Activated naive CD4-positive, alpha-beta T cell treated with anti-CD3 and anti-CD28 coated beads, Interleukin-2, amount 50 U/mL, for 24 hours (primary cell): ENCODE data around the gene AKT1.

ENCODE experiments used
- H3K27ac Mint-ChIP-seq: one replicate; pipeline ENCODE4 v1.8.0; 2021; ENCODE audit warnings: mild to moderate bottlenecking, mixed read lengths
- H3K27me3 Mint-ChIP-seq: one replicate; pipeline ENCODE4 v1.8.0; 2021; ENCODE audit warnings: mixed read lengths
- H3K36me3 Mint-ChIP-seq: one replicate; pipeline ENCODE4 v1.8.0; 2021; ENCODE audit warnings: mixed read lengths
- H3K4me1 Mint-ChIP-seq: one replicate; pipeline ENCODE4 v1.8.0; 2021; ENCODE audit warnings: mixed read lengths
- H3K4me3 Mint-ChIP-seq: one replicate; pipeline ENCODE4 v1.8.0; 2021; ENCODE audit warnings: mild to moderate bottlenecking, mixed read lengths
- H3K9me3 Mint-ChIP-seq: one replicate; pipeline ENCODE4 v1.8.0; 2021; ENCODE audit warnings: mixed read lengths

The AKT1 gene

DNA sequence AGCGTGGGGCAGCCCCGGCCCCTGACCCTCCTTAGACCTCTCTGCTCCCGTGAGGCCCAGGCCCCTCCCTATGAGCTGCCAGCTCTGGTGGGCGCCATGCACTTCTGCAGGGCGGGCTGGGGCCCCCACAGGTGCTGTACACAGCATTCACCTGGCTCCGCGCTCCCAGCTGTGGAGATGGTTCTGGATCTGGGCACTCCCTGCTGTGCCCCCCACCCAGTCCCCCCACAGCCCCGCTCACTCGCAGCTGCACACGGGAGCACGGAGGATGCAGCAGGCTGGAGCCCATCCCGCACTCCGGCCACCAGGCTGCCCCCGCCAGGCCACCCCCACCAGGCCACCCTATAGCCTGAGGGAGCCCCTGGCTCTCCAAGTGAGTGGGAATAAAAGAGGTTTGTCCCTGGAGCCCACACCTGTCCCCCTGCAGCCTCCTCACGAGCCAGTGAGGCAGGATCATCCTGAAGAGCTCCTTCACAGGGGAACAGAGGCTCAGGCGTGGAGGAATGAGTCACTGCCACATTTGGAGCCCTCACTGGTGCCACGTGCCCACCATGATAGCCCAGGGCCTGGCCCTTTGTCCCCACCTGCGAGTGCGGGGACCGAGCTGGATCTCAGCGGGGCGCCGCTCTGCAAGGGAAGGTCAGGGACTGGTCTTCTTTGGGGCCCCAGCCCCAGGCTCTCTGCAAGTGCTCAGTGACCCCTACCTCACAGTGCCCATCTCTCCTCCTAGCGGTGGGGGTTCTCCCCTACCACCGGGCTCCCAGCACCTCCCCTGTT lies 69.6 kb downstream of the AKT1 start:
- Mint-ChIP-seq H3K4me3 (peak overlapping the region; percentile 26), H3K27me3 (no peaks in the 10 kb centered on the region), H3K9me3 (no peaks in the 10 kb centered on the region), H3K4me1 (no peaks in the 10 kb centered on the region), H3K27ac (no peak overlapping the region), H3K36me3 (no peaks in the 10 kb centered on the region)

DNA sequence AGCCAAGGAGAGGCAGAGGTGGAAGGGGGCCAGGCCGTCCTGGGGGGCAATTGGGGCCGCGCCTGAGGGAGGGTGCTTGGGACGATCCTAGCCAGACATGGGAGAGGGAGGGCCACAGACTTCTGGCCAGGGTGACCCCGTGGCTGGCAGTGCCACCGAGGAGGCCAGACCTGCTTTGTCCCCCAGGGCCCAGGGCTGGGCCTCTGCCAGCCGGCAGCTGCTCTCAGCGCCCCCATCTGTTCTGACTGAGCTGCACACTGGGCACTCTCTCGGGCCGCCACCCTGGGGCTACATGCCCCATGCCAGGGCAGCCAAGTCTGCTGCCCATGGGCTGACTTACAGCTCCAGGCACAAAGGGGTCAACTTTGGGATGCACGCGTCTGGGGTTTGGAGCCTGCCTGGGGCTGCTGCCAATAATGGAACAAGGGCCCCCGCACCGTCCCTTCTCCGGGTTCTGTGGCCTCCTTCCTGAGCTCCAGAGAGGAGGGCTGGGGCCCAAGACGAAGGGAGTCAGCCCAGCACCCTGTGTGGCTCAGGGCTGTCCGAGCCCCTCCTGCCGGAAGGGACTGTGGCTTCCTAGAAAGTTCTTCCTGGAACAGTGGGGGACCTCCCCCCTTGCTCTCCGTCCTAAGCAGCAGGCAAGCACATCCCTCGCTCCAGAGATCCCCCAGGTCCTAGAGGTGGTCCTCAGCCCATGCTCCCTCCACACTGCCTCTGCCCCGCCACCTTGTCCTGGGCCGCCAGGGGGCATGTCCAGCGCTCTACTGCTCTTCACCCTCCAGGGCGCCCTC lies 70.4 kb downstream of the AKT1 start:
- Mint-ChIP-seq H3K36me3 (no peaks in the 10 kb centered on the region), H3K27ac (no peak overlapping the region), H3K27me3 (no peaks in the 10 kb centered on the region)

DNA sequence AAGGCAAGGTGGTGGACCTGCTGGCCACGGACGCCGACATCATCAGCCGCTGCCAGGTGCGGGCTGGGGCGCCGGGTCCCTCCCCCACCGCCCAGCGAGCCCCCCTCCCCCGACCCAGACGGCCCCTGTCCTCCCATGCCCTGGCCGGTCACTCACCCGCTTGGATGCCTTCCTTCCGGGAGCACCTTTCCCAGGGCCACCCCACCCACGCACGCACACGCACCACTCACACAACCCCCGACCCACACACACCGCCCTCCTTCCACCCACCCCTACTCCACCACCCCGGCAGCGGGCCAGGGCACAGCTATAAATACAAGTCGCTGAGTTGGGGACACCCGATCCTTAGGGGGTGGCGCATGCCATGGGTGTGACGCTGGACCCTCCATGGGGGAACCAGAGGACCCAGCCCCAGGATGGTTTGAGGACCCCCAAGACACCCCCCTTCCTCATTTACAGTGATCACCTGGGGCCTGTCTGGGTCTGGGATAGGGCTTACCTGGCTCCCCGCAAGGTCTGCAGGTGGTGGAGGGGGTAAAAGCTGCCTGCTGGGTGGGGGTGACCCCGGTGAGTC lies 71.1 kb downstream of the AKT1 start:
- no peak overlapping the region for H3K27ac Mint-ChIP-seq
- no peaks in the 10 kb centered on the region for H3K4me1 Mint-ChIP-seq
- no peaks in the 10 kb centered on the region for H3K9me3 Mint-ChIP-seq
- no peaks in the 10 kb centered on the region for H3K27me3 Mint-ChIP-seq
- no peaks in the 10 kb centered on the region for H3K36me3 Mint-ChIP-seq
- peak overlapping the region; percentile 26 for H3K4me3 Mint-ChIP-seq

More for the DNA sequence above, 70.4 kb downstream of the AKT1 start:
- Mint-ChIP-seq H3K9me3 (no peaks in the 10 kb centered on the region), H3K4me1 (no peaks in the 10 kb centered on the region), H3K4me3 (peak overlapping the region; percentile 30)

DNA sequence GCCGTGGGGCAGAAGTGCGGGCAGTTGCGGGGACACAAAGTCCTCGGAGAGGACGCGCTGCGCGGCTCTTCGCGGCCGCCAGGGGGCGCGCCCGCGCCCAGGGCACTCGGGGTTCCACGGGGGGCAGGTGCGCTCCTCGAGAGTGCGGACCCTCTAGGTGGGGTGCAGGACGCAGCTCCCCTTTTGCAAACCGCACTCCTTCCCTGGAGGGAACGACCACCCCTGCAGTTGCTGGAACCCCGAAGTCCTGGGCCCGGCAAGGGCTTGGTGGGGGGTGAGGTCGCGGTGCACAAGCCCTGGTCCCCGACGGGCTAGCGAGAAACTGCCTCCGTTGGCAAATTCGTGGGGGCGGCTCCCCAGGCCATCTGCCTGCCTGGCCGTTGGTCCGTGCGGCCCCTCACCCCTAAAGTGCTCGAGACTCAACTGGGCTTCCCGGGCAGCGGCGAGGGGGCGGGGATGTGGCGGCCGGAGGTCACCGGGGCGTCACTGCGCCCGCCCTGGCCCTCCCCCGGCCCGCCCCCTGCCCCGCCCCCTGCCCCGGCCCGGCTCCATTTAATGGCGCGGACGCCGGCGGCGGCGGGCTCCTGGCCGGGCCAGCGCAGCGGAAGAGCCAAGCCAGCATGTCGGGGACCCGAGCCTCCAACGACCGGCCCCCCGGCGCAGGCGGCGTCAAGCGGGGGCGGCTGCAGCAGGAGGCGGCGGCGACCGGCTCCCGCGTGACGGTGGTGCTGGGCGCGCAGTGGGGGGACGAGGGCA lies 71.7 kb downstream of the AKT1 start, which contains the start of gene ADSS1:
Gene ADSS1 (plus strand): TSS at position 579 of the 756 bp plus-strand sequence. CDS start 42 bp downstream, at position 621.
- no peaks in the 10 kb centered on the region for H3K9me3 Mint-ChIP-seq
- H3K27ac Mint-ChIP-seq, result no peak within 1 kb of the TSS
- no peaks in the 10 kb centered on the region for H3K36me3 Mint-ChIP-seq
- H3K4me1 Mint-ChIP-seq, result no peaks in the 10 kb centered on the region
- H3K27me3 Mint-ChIP-seq, result no peaks in the 10 kb centered on the region
- peak within 1 kb of the TSS; percentile 44 for H3K4me3 Mint-ChIP-seq

DNA sequence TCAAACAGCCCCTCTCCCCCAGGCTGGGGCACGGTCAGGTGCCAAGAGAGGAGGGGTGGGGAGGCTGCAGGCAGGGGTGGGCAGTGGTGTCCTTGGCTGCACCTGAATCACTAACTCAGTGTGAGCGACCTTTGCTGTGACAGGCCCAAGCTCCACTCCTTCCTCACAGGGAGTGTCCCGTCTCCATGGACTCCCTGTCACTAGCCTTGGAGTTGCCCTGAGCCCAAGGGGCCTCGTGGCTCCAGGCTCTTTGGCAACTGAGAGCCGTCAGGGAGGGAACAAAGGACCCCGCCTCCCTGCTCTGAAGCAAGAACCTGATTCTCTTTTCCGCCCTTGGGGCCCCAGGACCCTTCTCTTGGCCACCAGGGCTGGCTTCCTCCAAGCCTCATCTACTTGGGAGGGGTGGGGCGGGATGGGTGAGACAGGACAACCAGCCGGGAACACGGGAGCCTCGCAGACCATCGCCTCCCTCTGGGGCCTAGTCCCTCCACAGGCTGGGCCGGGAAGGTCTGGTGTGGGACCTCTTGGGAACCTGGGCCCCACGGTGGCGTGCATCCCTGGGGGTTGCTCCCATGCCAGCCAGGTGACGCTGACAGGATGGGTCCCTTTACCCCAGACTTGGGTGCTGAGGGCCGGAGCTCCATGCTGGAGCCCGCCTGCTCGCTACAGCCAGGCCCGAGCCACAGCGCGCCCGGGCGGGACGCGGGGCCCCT lies 72.5 kb downstream of the AKT1 start:
- H3K4me1 Mint-ChIP-seq, result no peaks in the 10 kb centered on the region
- no peak overlapping the region for H3K4me3 Mint-ChIP-seq
- no peaks in the 10 kb centered on the region for H3K9me3 Mint-ChIP-seq
- H3K36me3 Mint-ChIP-seq, result no peaks in the 10 kb centered on the region
- no peak overlapping the region for H3K27ac Mint-ChIP-seq
- no peaks in the 10 kb centered on the region for H3K27me3 Mint-ChIP-seq

DNA sequence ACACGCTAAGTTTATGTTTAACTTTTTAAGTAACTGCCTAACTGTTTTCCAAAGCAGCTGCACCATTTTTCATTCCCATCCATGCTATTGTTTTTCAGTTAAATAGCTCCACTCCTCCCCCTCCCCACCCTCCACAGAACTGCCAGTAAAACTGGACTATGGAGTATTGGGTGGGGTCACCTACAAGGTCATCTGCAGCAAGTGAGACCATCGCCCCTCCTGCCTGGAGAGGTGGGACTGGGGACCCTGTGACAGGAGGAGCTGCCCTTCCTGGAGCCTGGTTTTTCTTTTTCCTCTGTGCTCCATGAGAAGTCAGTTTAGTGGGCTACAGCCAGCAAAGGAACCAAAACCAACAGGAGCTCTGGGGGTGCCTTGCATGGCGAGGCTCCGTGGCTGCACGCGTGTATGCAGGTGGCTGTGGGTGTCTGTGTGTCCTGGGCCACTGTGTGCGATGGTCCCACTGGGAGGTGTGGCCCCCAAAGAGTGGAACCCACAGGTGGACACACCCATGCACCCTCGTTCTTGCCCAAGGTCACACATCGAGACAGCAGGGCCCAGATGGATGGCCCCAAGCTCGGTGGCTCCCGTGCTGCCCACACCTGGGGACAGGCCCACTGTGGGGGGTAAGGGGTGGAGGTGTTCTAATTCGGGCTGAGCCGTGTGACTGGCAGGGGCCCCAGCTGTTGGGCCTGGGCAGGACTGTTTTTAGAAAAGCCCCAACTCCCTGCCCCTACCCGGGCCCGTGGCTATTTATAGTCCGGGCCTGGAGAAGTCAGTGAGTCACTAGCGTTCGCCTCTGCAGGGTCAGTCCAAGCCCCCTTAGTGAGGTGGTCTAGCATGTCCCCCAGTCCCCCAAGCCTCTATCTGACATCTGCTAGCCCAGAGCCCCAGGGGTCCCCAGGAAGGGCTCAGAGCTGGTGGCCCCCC lies 73.8 kb downstream of the AKT1 start:
- Mint-ChIP-seq H3K4me3 (no peak overlapping the region), H3K27me3 (no peaks in the 10 kb centered on the region), H3K4me1 (no peaks in the 10 kb centered on the region), H3K27ac (no peak overlapping the region), H3K36me3 (peaks cover 1% of the 10 kb centered on the region), H3K9me3 (no peaks in the 10 kb centered on the region)
